MV-4-11 (cell line): ENCODE data around the gene ZSCAN5B.
"Not testable (repeated sequence)": the region's sequence is repeated elsewhere in the genome, so short reads cannot be mapped to it uniquely, and the experiment has no call there.

Source experiments
- DNase-seq: peaks from one replicate; lab custom pipeline; 2025; lab: John Stamatoyannopoulos, UW

The ZSCAN5B gene

GRCh38 chr19:56197646-56198045 lies at the start of gene ZSCAN5B:
TSS of gene ZSCAN5B (minus strand) at chr19:56197783. CDS start at chr19:56193052, 4,731 bp downstream.
- not testable (repeated sequence) for DNase-seq

GRCh38 chr19:56245764-56246163 lies 48.2 kb upstream of the ZSCAN5B start:
- not testable (repeated sequence) for DNase-seq

- no peak for DNase-seq
Measured at GRCh38 chr19:56245121-56245740, 47.6 kb upstream of the ZSCAN5B start.

- DNase-seq, result no peak
Measured at GRCh38 chr19:56223481-56223880, 25.9 kb upstream of the ZSCAN5B start.

GRCh38 chr19:56222901-56223300 lies 25.3 kb upstream of the ZSCAN5B start:
- DNase-seq, result no peak

- no peak for DNase-seq
Measured at GRCh38 chr19:56221851-56222250, 24.3 kb upstream of the ZSCAN5B start.

GRCh38 chr19:56221442-56221841 lies 23.9 kb upstream of the ZSCAN5B start:
- DNase-seq, result not testable (repeated sequence)

GRCh38 chr19:56218961-56219360 lies 21.4 kb upstream of the ZSCAN5B start:
- DNase-seq, result no peak

- no peak for DNase-seq
Measured at GRCh38 chr19:56217039-56217949, 19.7 kb upstream of the ZSCAN5B start.

- no peak for DNase-seq
Measured at GRCh38 chr19:56211718-56212117, 14.1 kb upstream of the ZSCAN5B start.

- DNase-seq, result not testable (repeated sequence)
Measured at GRCh38 chr19:56210036-56210435, 12.5 kb upstream of the ZSCAN5B start.

- no peak for DNase-seq
Measured at GRCh38 chr19:56209091-56209490, 11.5 kb upstream of the ZSCAN5B start.

- DNase-seq, result not testable (repeated sequence)
Measured at GRCh38 chr19:56207581-56207980, 10.0 kb upstream of the ZSCAN5B start.

GRCh38 chr19:56201973-56202372 lies 4.4 kb upstream of the ZSCAN5B start, which contains the start of gene ZSCAN5C:
TSS of gene ZSCAN5C (plus strand) at chr19:56202273. CDS start at chr19:56205914, 3,641 bp downstream.
- DNase-seq, result no peak

- DNase-seq, result no peak
Measured at GRCh38 chr19:56199687-56200086, 2.1 kb upstream of the ZSCAN5B start.

GRCh38 chr19:56193981-56194640 lies 3.5 kb downstream of the ZSCAN5B start:
- DNase-seq, result no peak

GRCh38 chr19:56191711-56192110 lies 5.9 kb downstream of the ZSCAN5B start:
- no peak for DNase-seq

- DNase-seq, result no peak
Measured at GRCh38 chr19:56191115-56191514, 6.5 kb downstream of the ZSCAN5B start.

- DNase-seq, result no peak
Measured at GRCh38 chr19:56189785-56190184, 7.8 kb downstream of the ZSCAN5B start.

GRCh38 chr19:56177564-56178243 lies 19.9 kb downstream of the ZSCAN5B start:
- no peak for DNase-seq

GRCh38 chr19:56176881-56177280 lies 20.7 kb downstream of the ZSCAN5B start:
- no peak for DNase-seq

- DNase-seq, result not testable (repeated sequence)
Measured at GRCh38 chr19:56176310-56176709, 21.3 kb downstream of the ZSCAN5B start.
